Epithelial cell of proximal tubule (primary cell): ENCODE results near the gene TMEM138. TPM values are rescaled to one million over a fixed set of nuclear protein-coding genes. Genes with fewer than 3 reads are reported as not detected.

ENCODE experiments used
- DNase-seq: peaks from one replicate; pipeline ENCODE4 v3.0.0-alpha.2; 2011; ENCODE audit warnings: low read depth
- H3K4me3 ChIP-seq: 2 replicates; pipeline ENCODE4 v1.5.1; 2011; ENCODE audit warnings: low read depth, mild to moderate bottlenecking, low read length
- CTCF ChIP-seq: conservative IDR thresholded peaks from 2 replicates; pipeline ENCODE4 v1.5.1; 2012; ENCODE audit warnings: low read depth, mild to moderate bottlenecking, low read length
- total RNA-seq: library from RNA; depleted of rRNA; stranded (reverse); fragments of >200 nt; gene quantifications from 2 replicates; pipeline ENCODE4 v1.2.3, GENCODE V29; 2015

Gene TMEM138
- total RNA-seq = 21.7 and 21.9 TPM in 2 replicates

- no peak for TF ChIP-seq CTCF
- peak; percentile 56 for DNase-seq
- H3K4me3 ChIP-seq = peak within 1 kb of the TSS; percentile 76
These were observed at the start of gene TMEM138, which contains the start of gene CYB561A3 for GRCh38 chr11:61361741-61362541. Gene TMEM138 (plus strand): TSS chr11:61362374. CDS start chr11:61364391, 2,017 bp downstream. Gene CYB561A3 (minus strand): TSS chr11:61361882. CDS start chr11:61356713, 5,169 bp downstream.

- no peak overlapping the region for H3K4me3 ChIP-seq
- no peak for TF ChIP-seq CTCF
- DNase-seq = no peak
These were observed 46.9 kb upstream of the TMEM138 start for GRCh38 chr11:61315260-61315659.

GRCh38 chr11:61325649-61326414 lies 36.3 kb upstream of the TMEM138 start:
- no peak for TF ChIP-seq CTCF
- no peak for DNase-seq
- H3K4me3 ChIP-seq = no peak overlapping the region

- DNase-seq = no peak
- no peak overlapping the region for H3K4me3 ChIP-seq
- no peak for TF ChIP-seq CTCF
These were observed 34.5 kb upstream of the TMEM138 start for GRCh38 chr11:61327669-61328071.

GRCh38 chr11:61328351-61328750 lies 33.8 kb upstream of the TMEM138 start:
- no peak for DNase-seq
- no peak overlapping the region for H3K4me3 ChIP-seq
- no peak for TF ChIP-seq CTCF

GRCh38 chr11:61329871-61330270 lies 32.3 kb upstream of the TMEM138 start:
- no peak for DNase-seq
- TF ChIP-seq CTCF = no peak
- no peak overlapping the region for H3K4me3 ChIP-seq
